DOHH2 (cell line): ENCODE data around the gene FKTN.

Experiments
- CTCF ChIP-seq: fragments of 200-600 bp; sonication (generic); IDR thresholded peaks from one replicate; pipeline ENCODE4 v1.5.1; 2014; ENCODE audit warnings: antibody characterized with exemption, mild to moderate bottlenecking, low read depth, low read length; ENCODE audit not compliant: poor library complexity, severe bottlenecking
- EZH2phosphoT487 ChIP-seq: fragments of 200-600 bp; sonication (generic); IDR thresholded peaks from 2 replicates; pipeline ENCODE4 v1.6.1; 2017; ENCODE audit warnings: borderline replicate concordance, mild to moderate bottlenecking, antibody characterized with exemption, low read length, moderate library complexity, mixed read lengths

GRCh38 chr9:105686936-105687335 is 129.0 kb downstream of the FKTN start:
- TF ChIP-seq CTCF (no peak), EZH2phosphoT487 (no peak)
